NCI-H1694 (cell line): ENCODE results near the gene ITGB7.

Source experiments
- DNase-seq: peaks from one replicate; lab custom pipeline; 2025; lab: John Stamatoyannopoulos, UW

ITGB7 gene

GRCh38 chr12:53196486-53196885 lies 10.6 kb downstream of the ITGB7 start:
- no peak for DNase-seq

GRCh38 chr12:53195516-53196420 lies 11.3 kb downstream of the ITGB7 start:
- DNase-seq = no peak

- DNase-seq = no peak
These were observed 12.1 kb downstream of the ITGB7 start for GRCh38 chr12:53194973-53195372.

GRCh38 chr12:53193985-53194716 lies 12.9 kb downstream of the ITGB7 start:
- DNase-seq = no peak

DNA sequence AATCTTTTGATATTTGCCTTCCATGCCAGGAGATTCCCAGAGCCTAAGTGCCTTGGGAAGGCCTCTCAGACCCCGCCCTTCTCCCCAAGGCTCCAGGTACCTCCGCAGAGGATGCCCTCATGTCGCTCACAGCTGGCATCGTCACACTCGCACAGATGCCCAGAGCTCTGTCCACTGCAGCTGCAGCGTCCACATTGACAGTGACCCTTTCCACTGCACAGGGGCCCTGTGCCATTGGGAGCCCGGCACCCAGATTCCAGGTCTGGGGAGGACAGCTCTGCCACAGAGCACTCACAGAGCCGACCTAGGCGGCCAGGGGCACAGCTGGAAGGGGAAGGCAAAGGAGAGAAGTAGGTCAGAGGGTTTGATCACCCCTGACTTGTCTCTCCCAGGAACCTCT lies 14.0 kb downstream of the ITGB7 start:
- no peak for DNase-seq

DNA sequence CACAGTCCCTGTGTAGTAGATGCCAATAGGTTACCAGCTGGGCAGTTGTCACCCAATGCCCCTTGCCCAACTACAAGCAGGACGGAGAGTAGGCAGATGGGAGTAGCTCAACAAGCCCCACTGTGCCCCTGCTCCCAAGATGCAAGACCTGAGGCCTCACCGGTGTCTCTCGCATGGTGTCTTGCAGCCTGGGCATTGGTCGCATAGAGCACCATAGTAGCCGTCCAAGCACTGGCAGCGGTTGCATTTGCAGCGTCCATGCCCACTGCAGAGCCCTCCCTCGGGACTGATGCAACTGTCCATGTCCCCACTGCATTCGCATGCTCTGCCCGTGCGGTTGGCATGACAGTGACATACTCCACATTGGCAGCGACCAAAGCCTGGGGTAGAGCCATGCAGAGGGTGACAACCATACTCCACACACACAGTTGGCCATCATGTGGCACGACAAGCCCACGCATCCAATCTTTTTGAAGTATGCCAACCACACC lies 14.5 kb downstream of the ITGB7 start:
- no peak for DNase-seq

GRCh38 chr12:53191885-53192530 lies 15.0 kb downstream of the ITGB7 start:
- DNase-seq = no peak

DNA sequence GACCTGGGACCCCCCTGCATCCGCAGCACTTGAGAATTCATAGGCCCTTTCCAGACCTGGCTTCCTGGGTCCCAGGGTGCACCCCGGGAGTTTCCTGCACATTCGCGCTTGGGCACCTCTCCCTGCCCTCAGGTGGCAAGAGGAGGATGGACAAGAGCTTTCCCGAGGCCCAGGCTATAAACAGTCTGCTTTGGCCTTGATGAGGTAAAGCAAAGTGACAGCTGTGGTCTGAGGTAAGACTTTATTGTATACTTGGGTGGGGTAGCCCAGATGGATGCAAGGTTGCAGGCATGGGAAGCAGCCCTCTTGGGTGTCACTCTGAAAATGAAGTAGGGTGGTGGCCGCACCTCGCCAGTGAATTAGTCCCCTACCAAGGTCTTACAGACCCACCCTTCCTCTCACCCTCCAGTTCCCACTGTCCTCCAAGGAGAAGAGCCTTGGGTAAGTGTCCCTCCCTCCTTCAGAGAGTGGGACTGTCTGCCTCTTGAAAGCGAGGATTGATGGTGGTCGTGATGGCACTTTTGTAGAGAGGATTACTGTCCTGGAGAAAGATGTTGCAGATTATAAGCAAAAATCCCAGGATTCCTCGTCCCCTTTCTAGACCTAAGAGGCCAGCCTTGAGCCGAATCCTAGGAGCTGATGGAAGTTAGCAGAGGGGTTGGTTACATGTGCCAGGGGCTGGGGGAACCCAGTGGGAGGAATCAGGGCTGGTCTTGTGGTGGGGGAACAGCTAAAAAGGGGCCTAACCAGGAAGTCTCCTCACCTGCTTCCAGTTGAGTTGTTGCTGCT lies 15.8 kb downstream of the ITGB7 start:
- no peak for DNase-seq

- no peak for DNase-seq
These were observed 16.8 kb downstream of the ITGB7 start for GRCh38 chr12:53190108-53190729.

GRCh38 chr12:53187145-53187899 lies 19.7 kb downstream of the ITGB7 start:
- no peak for DNase-seq

- DNase-seq = no peak
These were observed 20.3 kb downstream of the ITGB7 start for GRCh38 chr12:53186745-53187144.

DNA sequence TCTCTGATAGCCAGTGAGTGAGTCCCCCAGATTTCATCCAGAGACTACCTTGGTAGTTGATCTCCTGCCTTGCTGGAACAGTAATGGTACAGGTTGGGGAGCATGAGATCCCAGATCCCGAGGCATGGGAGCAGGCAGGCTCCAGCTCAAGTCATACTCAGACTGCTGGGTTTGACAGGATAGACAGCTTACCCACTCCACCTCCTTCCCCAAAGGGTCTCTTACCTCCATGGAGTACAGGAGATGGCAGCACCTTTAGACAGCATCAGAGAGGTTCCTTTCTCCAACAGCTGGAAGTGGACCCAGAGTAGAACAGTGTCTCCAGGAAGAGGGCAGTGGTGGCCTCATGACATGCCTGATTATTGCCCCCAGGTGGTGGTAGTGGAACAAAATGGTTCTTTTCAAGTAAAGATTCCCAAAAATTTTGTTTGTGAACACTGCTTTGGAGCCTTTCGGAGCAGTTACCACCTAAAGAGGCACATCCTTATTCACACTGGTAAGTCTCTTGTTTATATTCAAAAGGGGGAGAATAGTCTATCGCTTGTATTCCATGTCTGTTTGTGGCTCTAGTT lies 21.4 kb downstream of the ITGB7 start:
- DNase-seq = no peak

DNA sequence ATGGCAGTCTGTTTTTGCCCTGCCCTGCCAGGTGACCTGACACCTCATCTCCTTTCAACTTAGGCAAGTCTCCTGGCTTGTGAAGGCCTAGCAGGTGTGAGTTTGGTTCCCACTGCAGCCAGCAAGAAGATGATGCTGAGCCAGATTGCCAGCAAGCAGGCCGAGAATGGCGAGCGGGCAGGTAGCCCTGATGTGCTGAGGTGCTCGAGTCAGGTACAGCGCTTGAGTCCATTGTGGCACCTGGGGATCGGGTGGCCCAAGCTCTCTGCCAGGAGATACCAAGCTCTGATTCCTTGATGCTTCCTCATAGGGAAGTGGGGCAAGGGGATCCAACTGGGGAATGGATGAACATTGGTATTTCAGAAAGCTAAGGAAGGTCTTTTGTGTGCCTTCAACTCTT lies 22.2 kb downstream of the ITGB7 start:
- DNase-seq = no peak

DNA sequence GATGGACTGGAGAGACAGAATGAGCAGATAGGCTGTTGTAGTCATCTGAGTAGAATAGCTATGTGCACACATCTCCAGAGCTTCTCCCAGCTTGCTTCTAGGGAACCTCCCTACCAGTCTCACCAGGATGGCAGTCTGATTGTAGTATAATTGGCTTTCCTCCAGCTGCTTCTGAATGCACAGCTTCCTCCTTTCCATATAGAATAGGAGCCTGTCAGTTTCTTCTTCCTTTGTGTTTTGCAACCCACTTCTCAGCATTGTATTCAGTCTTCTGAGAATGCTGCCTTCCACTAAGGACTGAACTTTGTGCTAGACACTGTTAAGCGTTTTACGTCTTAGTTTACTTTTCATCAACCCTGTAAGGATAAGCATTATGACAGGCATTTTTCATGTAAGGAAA lies 24.1 kb downstream of the ITGB7 start:
- no peak for DNase-seq

DNA sequence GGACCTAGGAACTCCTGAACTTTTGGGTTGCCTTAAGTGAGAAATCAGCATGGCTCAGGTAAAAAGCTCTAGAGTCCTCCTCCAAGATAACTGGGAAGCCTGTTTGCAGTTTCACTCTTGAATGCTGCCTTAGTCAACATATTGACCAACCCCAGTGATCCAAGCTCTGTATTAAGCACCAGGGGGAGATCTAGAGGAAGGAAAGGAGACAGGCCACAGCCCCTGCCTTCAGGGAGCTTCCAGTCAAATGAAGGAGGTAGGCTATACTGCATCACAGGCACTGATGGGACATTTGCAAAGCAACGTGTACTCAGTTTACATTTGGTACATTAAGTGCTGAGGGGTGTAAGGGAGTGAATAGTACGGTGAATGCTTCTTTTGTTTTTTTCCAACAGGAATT lies 25.1 kb downstream of the ITGB7 start:
- DNase-seq = no peak

DNA sequence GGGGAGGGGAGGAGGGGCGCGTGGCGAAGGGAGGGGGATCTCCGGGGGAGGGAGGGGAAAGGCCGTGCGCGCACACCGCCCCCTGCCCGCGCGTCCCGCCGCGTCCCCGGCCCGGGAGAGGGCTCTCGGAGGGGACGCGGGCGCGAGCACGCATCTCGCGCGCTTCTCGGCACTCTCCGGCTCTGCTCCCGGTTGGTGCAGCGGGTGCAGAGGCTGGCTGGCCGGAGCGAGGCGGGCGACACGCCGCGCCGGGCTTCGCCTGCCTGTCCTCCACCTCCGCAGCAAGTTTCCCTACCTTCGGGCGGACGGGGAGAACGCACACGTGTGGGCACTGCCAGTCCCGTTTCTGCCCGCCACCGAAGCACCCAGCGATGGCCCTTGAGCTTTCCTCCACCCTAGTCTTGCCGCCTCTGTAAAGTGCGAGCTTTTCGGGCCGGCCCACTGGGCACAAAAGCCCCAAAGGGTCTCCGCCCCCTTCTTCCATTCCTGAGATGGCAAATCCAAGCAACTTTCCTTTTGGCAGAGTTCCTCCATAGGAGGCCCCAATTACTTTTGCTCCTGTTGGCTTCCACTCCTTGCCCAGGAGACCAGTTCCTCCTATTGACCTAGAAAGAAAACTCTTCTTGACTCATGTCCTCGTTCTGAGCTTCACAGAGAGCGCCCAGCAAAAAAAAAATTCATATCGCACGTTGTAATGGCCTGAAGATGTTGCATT lies 26.0 kb downstream of the ITGB7 start:
- peak; percentile 38 for DNase-seq

- DNase-seq = peak; percentile 83
These were observed 26.7 kb downstream of the ITGB7 start, which contains the start of the genes CSAD and ZNF740 for GRCh38 chr12:53180220-53180930. CSAD (minus strand) TSS chr12:53180925; CDS start chr12:53173470, 7,455 bp downstream. ZNF740 (plus strand) TSS chr12:53180722; CDS start chr12:53181984, 1,262 bp downstream.

- DNase-seq = no peak
These were observed 27.3 kb downstream of the ITGB7 start for GRCh38 chr12:53179687-53180219.
